Gastrocnemius medialis (tissue), 4 donors: ENCODE measurements around the gene GRIP2.

Experiments
- POLR2A ChIP-seq, 2 donors: fragments of 450-650 bp; IDR thresholded peaks; one replicate each; pipeline ENCODE4 v1.6.1; 2017; ENCODE audit warnings: antibody characterized with exemption in 2 of 2, mild to moderate bottlenecking in 2 of 2, moderate library complexity in 2 of 2
- TF ChIP-seq, protein P1 (sequence below), 5 experiments: fragments of 450-650 bp in 3 of 5; fragments of 200-600 bp in 2 of 5; sonication (generic) in 2 of 5; IDR thresholded peaks in 4 of 5; conservative IDR thresholded peaks in 1 of 5; 1 replicate in 4 of 5; 2 replicates in 1 of 5; pipeline ENCODE4 v1.5.1; 2016 to 2019; ENCODE audit warnings: antibody characterized with exemption in 5 of 5, mild to moderate bottlenecking in 3 of 5, moderate library complexity in 3 of 5

DNA sequence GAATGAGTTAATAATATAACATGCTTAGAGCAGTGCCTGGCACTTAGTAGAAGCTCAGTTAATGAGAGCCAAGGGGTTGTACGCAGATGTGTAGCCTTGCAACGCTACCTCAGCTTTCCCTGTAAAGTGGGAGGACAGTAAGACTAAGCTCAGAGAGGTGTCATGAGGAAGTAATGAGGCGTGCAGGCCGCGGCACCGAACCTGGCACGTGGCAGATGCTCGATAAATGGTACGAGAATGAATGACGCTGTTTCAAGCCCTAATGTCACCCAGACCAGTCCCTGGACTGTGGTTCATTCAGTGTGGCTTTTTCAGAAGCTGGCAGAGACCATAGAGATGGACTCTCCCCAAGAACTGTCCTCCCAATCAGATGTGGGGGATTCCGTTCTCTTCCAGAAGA, 21.2 kb downstream of the GRIP2 start:
- TF ChIP-seq, protein P1, sequence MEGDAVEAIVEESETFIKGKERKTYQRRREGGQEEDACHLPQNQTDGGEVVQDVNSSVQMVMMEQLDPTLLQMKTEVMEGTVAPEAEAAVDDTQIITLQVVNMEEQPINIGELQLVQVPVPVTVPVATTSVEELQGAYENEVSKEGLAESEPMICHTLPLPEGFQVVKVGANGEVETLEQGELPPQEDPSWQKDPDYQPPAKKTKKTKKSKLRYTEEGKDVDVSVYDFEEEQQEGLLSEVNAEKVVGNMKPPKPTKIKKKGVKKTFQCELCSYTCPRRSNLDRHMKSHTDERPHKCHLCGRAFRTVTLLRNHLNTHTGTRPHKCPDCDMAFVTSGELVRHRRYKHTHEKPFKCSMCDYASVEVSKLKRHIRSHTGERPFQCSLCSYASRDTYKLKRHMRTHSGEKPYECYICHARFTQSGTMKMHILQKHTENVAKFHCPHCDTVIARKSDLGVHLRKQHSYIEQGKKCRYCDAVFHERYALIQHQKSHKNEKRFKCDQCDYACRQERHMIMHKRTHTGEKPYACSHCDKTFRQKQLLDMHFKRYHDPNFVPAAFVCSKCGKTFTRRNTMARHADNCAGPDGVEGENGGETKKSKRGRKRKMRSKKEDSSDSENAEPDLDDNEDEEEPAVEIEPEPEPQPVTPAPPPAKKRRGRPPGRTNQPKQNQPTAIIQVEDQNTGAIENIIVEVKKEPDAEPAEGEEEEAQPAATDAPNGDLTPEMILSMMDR (IDR thresholded peaks at IDR 0.05 in 4 of 5, conservative IDR thresholded peaks at IDR 0.05 in 1 of 5) = no peak
- TF ChIP-seq POLR2A (IDR thresholded peaks at IDR 0.05) = no peak
